Neural progenitor cell (in vitro differentiated cells): ENCODE data around the gene MCRIP1. TPM values are rescaled to one million over a fixed set of nuclear protein-coding genes. Genes with fewer than 3 reads are reported as not detected.

Experiments
- DNase-seq: peaks from one replicate; pipeline ENCODE4 v3.0.0-alpha.2; 2016; ENCODE audit warnings: low spot score
- H2AFZ ChIP-seq: fragments of 200-600 bp; sonication (generic); replicated peaks from 2 replicates; pipeline ENCODE4 v1.6.1; 2016; ENCODE audit warnings: antibody characterized with exemption
- H3F3A ChIP-seq: fragments of 200-600 bp; sonication (generic); 2 replicates; pipeline ENCODE4 v1.6.1; 2016; ENCODE audit warnings: antibody characterized with exemption, low read depth
- H3K27ac ChIP-seq: fragments of 200-600 bp; sonication (generic); 2 replicates; pipeline ENCODE4 v1.5.1; 2016; ENCODE audit warnings: mild to moderate bottlenecking
- H3K27me3 ChIP-seq: fragments of 200-600 bp; sonication (generic); 2 replicates; pipeline ENCODE4 v1.6.1; 2016; ENCODE audit warnings: mild to moderate bottlenecking, moderate library complexity
- H3K36me3 ChIP-seq: fragments of 200-600 bp; sonication (generic); 2 replicates; pipeline ENCODE4 v1.5.1; 2016
- H3K4me1 ChIP-seq: fragments of 200-600 bp; sonication (generic); 2 replicates; pipeline ENCODE4 v1.6.1; 2016; ENCODE audit warnings: mixed run types
- H3K4me2 ChIP-seq: fragments of 200-600 bp; sonication (generic); 2 replicates; pipeline ENCODE4 v1.6.1; 2016
- H3K4me3 ChIP-seq: fragments of 200-600 bp; sonication (generic); 2 replicates; pipeline ENCODE4 v1.5.1; 2016
- H3K79me2 ChIP-seq: fragments of 200-600 bp; sonication (generic); 2 replicates; pipeline ENCODE4 v1.6.1; 2016; ENCODE audit warnings: low read depth
- H3K9ac ChIP-seq: fragments of 200-600 bp; sonication (generic); 2 replicates; pipeline ENCODE4 v1.6.1; 2016
- H3K9me3 ChIP-seq: fragments of 200-600 bp; sonication (generic); 2 replicates; pipeline ENCODE4 v1.5.1; 2016; ENCODE audit warnings: low read depth
- H4K20me1 ChIP-seq: fragments of 200-600 bp; sonication (generic); 2 replicates; pipeline ENCODE4 v1.6.1; 2016; ENCODE audit warnings: low read depth
- H3K27ac Mint-ChIP-seq: 3 replicates; pipeline ENCODE4 v1.8.0; 2021; ENCODE audit warnings: mixed read lengths
- H3K27me3 Mint-ChIP-seq: 2 replicates; pipeline ENCODE4 v1.8.0; 2022; ENCODE audit warnings: low read depth, mild to moderate bottlenecking, inconsistent platforms, moderate library complexity, mixed read lengths; ENCODE audit not compliant: insufficient read depth
- H3K36me3 Mint-ChIP-seq: 3 replicates; pipeline ENCODE4 v1.8.0; 2021; ENCODE audit warnings: mixed read lengths
- H3K4me1 Mint-ChIP-seq: 3 replicates; pipeline ENCODE4 v1.8.0; 2021; ENCODE audit warnings: mixed read lengths
- H3K4me3 Mint-ChIP-seq: 3 replicates; pipeline ENCODE4 v1.8.0; 2021; ENCODE audit warnings: mild to moderate bottlenecking, moderate library complexity, mixed read lengths
- H3K9me3 Mint-ChIP-seq: 3 replicates; pipeline ENCODE4 v1.8.0; 2020; ENCODE audit warnings: mixed read lengths
- EZH2 ChIP-seq: fragments of 200-600 bp; sonication (generic); IDR thresholded peaks from 2 replicates; pipeline ENCODE4 v1.6.1; 2017; ENCODE audit warnings: antibody characterized with exemption, mild to moderate bottlenecking, moderate library complexity
- EZH2phosphoT487 ChIP-seq: fragments of 200-600 bp; sonication (generic); IDR thresholded peaks from 2 replicates; pipeline ENCODE4 v1.6.1; 2017; ENCODE audit warnings: antibody characterized with exemption
- total RNA-seq: library from RNA; depleted of rRNA; stranded (reverse); fragments of >200 nt; gene quantifications from 2 replicates; pipeline ENCODE4 v1.2.3, GENCODE V29; 2015; ENCODE audit warnings: low replicate concordance
- TF ChIP-seq, protein P1 (sequence below): fragments of 200-600 bp; sonication (generic); IDR thresholded peaks from 2 replicates; pipeline ENCODE4 v1.5.1; 2017; ENCODE audit warnings: antibody characterized with exemption, mild to moderate bottlenecking

MCRIP1 gene, protein sequence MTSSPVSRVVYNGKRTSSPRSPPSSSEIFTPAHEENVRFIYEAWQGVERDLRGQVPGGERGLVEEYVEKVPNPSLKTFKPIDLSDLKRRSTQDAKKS
- 45.6 and 110 TPM in 2 replicates for total RNA-seq

DNA sequence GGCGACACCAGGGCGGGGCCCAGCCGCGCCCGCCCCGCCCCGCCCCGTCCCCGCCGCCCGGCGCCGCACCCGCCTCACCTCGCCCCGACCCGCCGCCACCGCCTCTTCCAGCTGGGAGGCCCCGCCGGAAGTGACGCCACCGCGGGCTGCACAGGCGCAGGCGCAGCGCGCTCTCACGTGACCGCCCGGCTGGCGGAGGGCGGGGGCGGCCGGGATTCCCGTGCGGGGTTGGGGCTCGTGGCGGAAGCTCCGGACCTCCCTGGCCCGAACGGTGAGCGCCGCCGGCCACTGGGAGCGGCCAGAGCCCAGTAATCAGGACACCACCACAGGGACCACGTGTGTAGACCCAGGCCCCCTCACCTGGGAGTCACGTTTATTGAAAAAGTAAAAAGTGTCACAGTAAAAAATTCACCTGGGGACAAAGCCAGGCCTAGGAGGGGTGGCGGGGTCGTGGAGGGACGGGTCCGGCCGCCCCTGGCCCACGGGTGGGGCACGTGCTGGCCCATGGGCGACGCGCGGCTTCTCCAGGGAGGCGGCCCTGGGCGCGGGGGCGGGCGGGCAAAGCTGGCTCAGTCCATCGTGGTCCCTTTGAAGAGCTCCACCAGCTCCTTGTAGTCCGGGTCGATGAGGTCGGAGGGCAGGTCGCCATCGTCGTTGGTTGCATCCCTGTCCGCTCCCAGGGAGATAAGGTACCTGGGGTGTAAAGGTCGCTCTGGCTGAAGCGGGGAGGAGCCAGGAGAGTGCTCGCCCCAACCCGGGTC is at the start of gene MCRIP1:
MCRIP1 (minus strand) TSS at position 132 of the 761 bp plus-strand sequence. CDS start 8,785 bp downstream, outside the sequence.
- Mint-ChIP-seq H3K27me3 (peaks cover 5% of the 10 kb centered on the region), H3K4me3 (peak within 1 kb of the TSS; percentile 94), H3K9me3 (no peaks in the 10 kb centered on the region), H3K36me3 (peaks cover 2% of the 10 kb centered on the region), H3K27ac (peak within 1 kb of the TSS; percentile 86), H3K4me1 (peaks cover 24% of the 10 kb centered on the region)
- Histone ChIP-seq H2AFZ (peak within 1 kb of the TSS; percentile 64), H3K9ac (peak within 1 kb of the TSS; percentile 84), H3K4me3 (peak within 1 kb of the TSS; percentile 96), H3K27ac (peak within 1 kb of the TSS; percentile 73), H3K79me2 (peaks cover 54% of the 10 kb centered on the region), H3F3A (peaks cover 16% of the 10 kb centered on the region), H3K4me1 (peaks cover 12% of the 10 kb centered on the region), H3K4me2 (peak within 1 kb of the TSS; percentile 100), H3K27me3 (no peaks in the 10 kb centered on the region), H4K20me1 (peaks cover 13% of the 10 kb centered on the region), H3K36me3 (no peaks in the 10 kb centered on the region), H3K9me3 (no peaks in the 10 kb centered on the region)
- DNase-seq = peak; percentile 99
- TF ChIP-seq EZH2 (no peak), EZH2phosphoT487 (no peak)
- TF ChIP-seq, protein P1, sequence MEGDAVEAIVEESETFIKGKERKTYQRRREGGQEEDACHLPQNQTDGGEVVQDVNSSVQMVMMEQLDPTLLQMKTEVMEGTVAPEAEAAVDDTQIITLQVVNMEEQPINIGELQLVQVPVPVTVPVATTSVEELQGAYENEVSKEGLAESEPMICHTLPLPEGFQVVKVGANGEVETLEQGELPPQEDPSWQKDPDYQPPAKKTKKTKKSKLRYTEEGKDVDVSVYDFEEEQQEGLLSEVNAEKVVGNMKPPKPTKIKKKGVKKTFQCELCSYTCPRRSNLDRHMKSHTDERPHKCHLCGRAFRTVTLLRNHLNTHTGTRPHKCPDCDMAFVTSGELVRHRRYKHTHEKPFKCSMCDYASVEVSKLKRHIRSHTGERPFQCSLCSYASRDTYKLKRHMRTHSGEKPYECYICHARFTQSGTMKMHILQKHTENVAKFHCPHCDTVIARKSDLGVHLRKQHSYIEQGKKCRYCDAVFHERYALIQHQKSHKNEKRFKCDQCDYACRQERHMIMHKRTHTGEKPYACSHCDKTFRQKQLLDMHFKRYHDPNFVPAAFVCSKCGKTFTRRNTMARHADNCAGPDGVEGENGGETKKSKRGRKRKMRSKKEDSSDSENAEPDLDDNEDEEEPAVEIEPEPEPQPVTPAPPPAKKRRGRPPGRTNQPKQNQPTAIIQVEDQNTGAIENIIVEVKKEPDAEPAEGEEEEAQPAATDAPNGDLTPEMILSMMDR = peak; percentile 8

DNA sequence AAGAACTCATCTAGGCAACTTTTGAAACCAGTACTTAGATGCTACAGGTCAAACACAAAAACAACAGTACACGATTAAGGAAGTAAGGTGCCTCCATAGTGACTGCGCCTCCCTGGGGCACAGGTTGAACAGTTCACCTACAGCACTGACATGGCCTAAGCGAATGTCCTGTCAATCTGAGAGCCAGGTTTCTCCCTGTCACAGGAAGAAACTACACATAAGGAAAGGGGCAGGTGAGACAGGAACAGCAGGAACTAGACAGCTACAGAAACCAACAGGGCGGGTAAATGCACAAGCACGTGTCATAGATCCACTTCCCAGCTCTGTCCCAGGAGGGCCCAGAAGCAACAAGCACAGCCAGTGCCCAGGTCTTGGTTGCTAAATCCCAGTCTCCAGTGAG is 46.0 kb upstream of the MCRIP1 start:
- no peak overlapping the region for H3K4me2 ChIP-seq
- no peak overlapping the region for H3K9ac ChIP-seq
- H3K79me2 ChIP-seq = no peaks in the 10 kb centered on the region
- no peak overlapping the region for H2AFZ ChIP-seq
- Mint-ChIP-seq H3K27ac (no peak overlapping the region), H3K9me3 (no peaks in the 10 kb centered on the region), H3K36me3 (peaks cover 15% of the 10 kb centered on the region), H3K4me3 (no peak overlapping the region), H3K27me3 (no peaks in the 10 kb centered on the region), H3K4me1 (no peaks in the 10 kb centered on the region)
- no peak for DNase-seq
- no peaks in the 10 kb centered on the region for H3K9me3 ChIP-seq
- H3K4me3 ChIP-seq = no peak overlapping the region
- no peaks in the 10 kb centered on the region for H3K36me3 ChIP-seq
- no peak for TF ChIP-seq EZH2
- TF ChIP-seq, protein P1 = no peak
- no peak for TF ChIP-seq EZH2phosphoT487
- H3F3A ChIP-seq = peaks cover 28% of the 10 kb centered on the region
- H3K27ac ChIP-seq = no peak overlapping the region
- no peaks in the 10 kb centered on the region for H3K4me1 ChIP-seq
- no peaks in the 10 kb centered on the region for H4K20me1 ChIP-seq
- no peaks in the 10 kb centered on the region for H3K27me3 ChIP-seq

DNA sequence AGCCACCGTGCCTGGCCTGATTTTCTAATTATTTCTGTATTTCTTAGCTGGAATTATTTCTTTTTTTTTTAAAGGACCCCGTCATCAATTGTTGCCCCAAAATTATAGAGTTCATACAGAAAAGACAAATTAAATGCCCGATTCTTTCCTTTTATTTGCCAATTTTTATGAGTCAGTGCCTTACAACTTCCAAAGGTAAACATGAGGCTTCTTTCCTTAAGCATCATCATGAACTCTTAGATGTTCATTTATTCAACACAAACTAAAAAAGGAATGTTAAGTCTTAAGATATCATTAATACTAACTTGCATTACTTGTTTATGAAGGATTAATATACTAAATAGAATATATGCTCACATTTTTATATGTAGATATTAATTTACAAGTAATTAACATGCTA is 45.2 kb upstream of the MCRIP1 start:
- no peaks in the 10 kb centered on the region for H3K27me3 ChIP-seq
- no peak overlapping the region for H3K4me3 Mint-ChIP-seq
- DNase-seq = no peak
- H3K4me1 Mint-ChIP-seq = no peaks in the 10 kb centered on the region
- H3K79me2 ChIP-seq = no peaks in the 10 kb centered on the region
- no peak overlapping the region for H2AFZ ChIP-seq
- H3F3A ChIP-seq = peaks cover 29% of the 10 kb centered on the region
- H3K9ac ChIP-seq = no peak overlapping the region
- no peak overlapping the region for H3K4me2 ChIP-seq
- no peaks in the 10 kb centered on the region for H3K9me3 Mint-ChIP-seq
- TF ChIP-seq EZH2 (no peak), EZH2phosphoT487 (no peak)
- H3K27me3 Mint-ChIP-seq = no peaks in the 10 kb centered on the region
- no peaks in the 10 kb centered on the region for H3K4me1 ChIP-seq
- H3K9me3 ChIP-seq = no peaks in the 10 kb centered on the region
- no peak overlapping the region for H3K4me3 ChIP-seq
- no peaks in the 10 kb centered on the region for H3K36me3 ChIP-seq
- H3K27ac ChIP-seq = no peak overlapping the region
- H4K20me1 ChIP-seq = no peaks in the 10 kb centered on the region
- no peak overlapping the region for H3K27ac Mint-ChIP-seq
- H3K36me3 Mint-ChIP-seq = peaks cover 15% of the 10 kb centered on the region

DNA sequence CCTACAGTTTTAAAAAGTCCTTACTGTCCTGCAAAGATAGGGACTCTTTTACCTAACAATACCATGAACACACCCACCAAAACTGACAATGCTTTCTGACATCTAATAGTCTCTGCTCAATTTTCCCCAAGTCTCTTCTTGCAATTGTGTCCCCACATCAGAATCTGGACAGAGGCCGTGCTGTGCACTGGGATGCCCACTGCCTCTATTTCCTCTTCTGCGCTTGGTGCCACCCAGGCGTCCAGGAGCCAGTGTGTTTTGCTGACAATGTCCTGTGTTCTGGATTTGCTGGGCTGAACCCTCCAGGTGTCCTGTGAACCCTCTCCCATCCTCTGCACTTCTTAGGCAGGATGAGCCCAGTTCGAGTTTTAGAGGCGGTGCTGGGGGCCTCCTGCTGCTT is 44.5 kb upstream of the MCRIP1 start:
- H3K27me3 Mint-ChIP-seq = no peaks in the 10 kb centered on the region
- no peak overlapping the region for H2AFZ ChIP-seq
- no peak overlapping the region for H3K4me3 Mint-ChIP-seq
- no peaks in the 10 kb centered on the region for H3K4me1 ChIP-seq
- H3F3A ChIP-seq = peaks cover 35% of the 10 kb centered on the region
- no peak for DNase-seq
- no peak overlapping the region for H3K27ac ChIP-seq
- no peak overlapping the region for H3K9ac ChIP-seq
- H3K9me3 Mint-ChIP-seq = no peaks in the 10 kb centered on the region
- peaks cover 3% of the 10 kb centered on the region for H3K79me2 ChIP-seq
- H4K20me1 ChIP-seq = no peaks in the 10 kb centered on the region
- no peaks in the 10 kb centered on the region for H3K36me3 ChIP-seq
- H3K9me3 ChIP-seq = no peaks in the 10 kb centered on the region
- H3K27me3 ChIP-seq = no peaks in the 10 kb centered on the region
- H3K4me3 ChIP-seq = no peak overlapping the region
- peaks cover 16% of the 10 kb centered on the region for H3K36me3 Mint-ChIP-seq
- peaks cover 5% of the 10 kb centered on the region for H3K4me1 Mint-ChIP-seq
- H3K4me2 ChIP-seq = no peak overlapping the region
- H3K27ac Mint-ChIP-seq = no peak overlapping the region
- TF ChIP-seq, protein P1 = no peak
- TF ChIP-seq EZH2 (no peak), EZH2phosphoT487 (no peak)
